ENCODE data around the gene USP9X. TPM values are rescaled to one million over a fixed set of nuclear protein-coding genes. Genes with fewer than 3 reads are reported as not detected.

The USP9X gene
- total RNA-seq, 5 donors from 2014 or later (not counting 1 experiment from before 2014, with no cell fraction given), result 51.7 to 84.2 (median 62.7) TPM

GRCh38 chrX:41257801-41258200 lies 172.6 kb downstream of the USP9X start:
- no CpG with 5 or more reads among the region's 7 CpGs for WGBS (ENCODE audit: insufficient coverage)
- H3K4me1 Mint-ChIP-seq, result peaks cover 6 to 7% (median 7%) of the 10 kb centered on the region in 3 donors
- ChIA-PET POLR2A (no interaction called here), CTCF (no interaction called here)
- Histone ChIP-seq H3K4me1 (ENCODE audit: control insufficient read depth in 1 of 2, extremely low read depth in 1 of 2, insufficient read depth in 2 of 2, low read length in 2 of 2) (peaks cover 1 to 12% of the 10 kb centered on the region in 2 experiments), H3K36me3 (ENCODE audit: control insufficient read depth in 2 of 2, extremely low read depth in 1 of 2, insufficient read depth in 1 of 2, low read length in 1 of 2) (no peaks in the 10 kb centered on the region), H3K27ac (ENCODE audit: low read length) (no peak overlapping the region), H3K9me3 (no peaks in the 10 kb centered on the region), H3K27me3 (replicated peaks in 1 of 2; ENCODE audit: control insufficient read depth in 2 of 2, extremely low read depth in 1 of 2, insufficient read depth in 2 of 2, low read length in 1 of 2) (peaks cover 0 to 8% of the 10 kb centered on the region in 2 experiments), H3K4me3 (ENCODE audit: control insufficient read depth in 1 of 2, extremely low read depth in 1 of 2, low read length in 1 of 2) (no peak overlapping the region)
- DNase-seq (no peak), ATAC-seq (replicated peaks in 1 of 4) (no peak)
- no peak overlapping the region for H3K27ac Mint-ChIP-seq
- no peaks in the 10 kb centered on the region for H3K9me3 Mint-ChIP-seq
- peaks cover 0 to 20% of the 10 kb centered on the region in 2 donors for H3K27me3 Mint-ChIP-seq
- H3K4me3 Mint-ChIP-seq, result no peak overlapping the region
- no peaks in the 10 kb centered on the region for H3K36me3 Mint-ChIP-seq

DNA sequence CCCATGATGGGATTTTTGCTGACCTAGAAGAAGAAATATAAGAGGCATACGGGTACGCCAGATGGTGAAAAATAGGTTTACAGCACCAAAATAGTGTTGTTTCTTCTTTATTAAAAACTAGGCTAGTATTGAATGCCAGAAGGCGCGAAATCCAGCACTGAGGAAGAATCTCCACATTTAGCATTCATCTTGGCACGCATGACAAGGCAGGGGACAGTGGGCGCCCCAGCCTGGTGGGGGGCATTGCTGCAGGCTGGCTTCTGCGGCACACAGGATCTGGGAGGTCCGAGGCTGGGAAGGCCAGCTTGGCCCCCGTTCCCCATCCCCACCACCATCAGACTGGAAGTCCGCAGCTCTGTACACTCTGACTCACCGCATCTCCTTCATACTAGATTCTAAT lies 173.0 kb downstream of the USP9X start:
- Mint-ChIP-seq H3K4me1 (peaks cover 4 to 6% (median 5%) of the 10 kb centered on the region in 3 donors), H3K36me3 (no peaks in the 10 kb centered on the region), H3K27ac (no peak overlapping the region), H3K4me3 (no peak overlapping the region), H3K27me3 (peaks cover 0 to 20% of the 10 kb centered on the region in 2 donors), H3K9me3 (no peaks in the 10 kb centered on the region)
- ATAC-seq (replicated peaks in 1 of 4) (no peak), DNase-seq (no peak)
- peaks cover 0 to 4% of the 10 kb centered on the region in 2 experiments for H3K27me3 ChIP-seq (replicated peaks in 1 of 2; ENCODE audit: control insufficient read depth in 2 of 2, extremely low read depth in 1 of 2, insufficient read depth in 2 of 2, low read length in 1 of 2)
- ChIA-PET CTCF (no interaction called here), POLR2A (interaction anchor here in 1 of 2 donors (0.6 kb wide), 1 partner anchor 72 kb away, joined by 4 read pairs; no protein-coding TSS in a partner anchor)
- H3K4me3 ChIP-seq (ENCODE audit: control insufficient read depth in 1 of 2, extremely low read depth in 1 of 2, low read length in 1 of 2), result no peak overlapping the region
- no peaks in the 10 kb centered on the region for H3K36me3 ChIP-seq (ENCODE audit: control insufficient read depth in 2 of 2, extremely low read depth in 1 of 2, insufficient read depth in 1 of 2, low read length in 1 of 2)
- no peak overlapping the region for H3K27ac ChIP-seq (ENCODE audit: low read length)
- WGBS (ENCODE audit: insufficient coverage), result no CpG with 5 or more reads among the region's 11 CpGs
- no peaks in the 10 kb centered on the region for H3K9me3 ChIP-seq
- peaks cover 0 to 7% of the 10 kb centered on the region in 2 experiments for H3K4me1 ChIP-seq (ENCODE audit: control insufficient read depth in 1 of 2, extremely low read depth in 1 of 2, insufficient read depth in 2 of 2, low read length in 2 of 2)

- H3K9me3 Mint-ChIP-seq, result no peaks in the 10 kb centered on the region
These were observed 173.6 kb downstream of the USP9X start for GRCh38 chrX:41258871-41259270.

DNA sequence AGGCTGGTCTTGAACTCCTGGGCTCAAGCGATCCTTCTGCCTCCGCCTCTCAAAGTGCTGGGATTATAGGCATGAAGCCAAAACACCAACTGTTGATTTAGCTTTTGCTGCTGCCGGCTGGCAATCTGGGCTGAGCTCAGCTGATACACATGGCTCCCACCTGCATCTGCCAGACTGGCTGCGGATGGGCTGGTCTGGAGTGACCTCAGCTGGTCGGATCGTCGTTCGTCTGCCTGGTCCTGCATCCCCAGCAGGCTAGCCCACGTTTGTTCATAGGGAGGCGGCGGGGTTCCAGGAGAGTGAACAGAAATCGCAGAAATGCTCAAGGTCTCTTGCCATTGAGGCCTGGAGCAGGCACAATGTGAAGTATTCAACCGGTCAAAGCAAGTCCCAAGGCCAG lies 174.3 kb downstream of the USP9X start:
- H3K27ac Mint-ChIP-seq, result no peak overlapping the region
- no peak for ATAC-seq (replicated peaks in 1 of 4)
- H3K4me3 Mint-ChIP-seq, result no peak overlapping the region
- Histone ChIP-seq H3K27me3 (replicated peaks in 1 of 2; ENCODE audit: control insufficient read depth in 2 of 2, extremely low read depth in 1 of 2, insufficient read depth in 2 of 2, low read length in 1 of 2) (no peaks in the 10 kb centered on the region), H3K4me3 (ENCODE audit: control insufficient read depth in 1 of 2, extremely low read depth in 1 of 2, low read length in 1 of 2) (no peak overlapping the region), H3K36me3 (ENCODE audit: control insufficient read depth in 2 of 2, extremely low read depth in 1 of 2, insufficient read depth in 1 of 2, low read length in 1 of 2) (no peaks in the 10 kb centered on the region), H3K4me1 (ENCODE audit: control insufficient read depth in 1 of 2, extremely low read depth in 1 of 2, insufficient read depth in 2 of 2, low read length in 2 of 2) (no peaks in the 10 kb centered on the region), H3K27ac (ENCODE audit: low read length) (no peak overlapping the region), H3K9me3 (no peaks in the 10 kb centered on the region)
- CTCF ChIA-PET, result no interaction called here
- H3K27me3 Mint-ChIP-seq, result peaks cover 0 to 20% of the 10 kb centered on the region in 2 donors
- WGBS (ENCODE audit: insufficient coverage), result 93% methylated on average over 10 of the region's 13 CpGs
- DNase-seq, result no peak
- H3K36me3 Mint-ChIP-seq, result no peaks in the 10 kb centered on the region
- H3K9me3 Mint-ChIP-seq, result no peaks in the 10 kb centered on the region
- H3K4me1 Mint-ChIP-seq, result no peaks in the 10 kb centered on the region
- POLR2A ChIA-PET, result no interaction called here

More at GRCh38 chrX:41258871-41259270, 173.6 kb downstream of the USP9X start:
- Mint-ChIP-seq H3K4me1 (no peaks in the 10 kb centered on the region), H3K36me3 (no peaks in the 10 kb centered on the region), H3K27ac (no peak overlapping the region), H3K27me3 (peaks cover 0 to 20% of the 10 kb centered on the region in 2 donors), H3K4me3 (no peak overlapping the region)
- Histone ChIP-seq H3K27ac (ENCODE audit: low read length) (no peak overlapping the region), H3K27me3 (replicated peaks in 1 of 2; ENCODE audit: control insufficient read depth in 2 of 2, extremely low read depth in 1 of 2, insufficient read depth in 2 of 2, low read length in 1 of 2) (no peaks in the 10 kb centered on the region), H3K4me1 (ENCODE audit: control insufficient read depth in 1 of 2, extremely low read depth in 1 of 2, insufficient read depth in 2 of 2, low read length in 2 of 2) (peaks cover 0 to 4% of the 10 kb centered on the region in 2 experiments), H3K4me3 (ENCODE audit: control insufficient read depth in 1 of 2, extremely low read depth in 1 of 2, low read length in 1 of 2) (no peak overlapping the region), H3K9me3 (no peaks in the 10 kb centered on the region), H3K36me3 (ENCODE audit: control insufficient read depth in 2 of 2, extremely low read depth in 1 of 2, insufficient read depth in 1 of 2, low read length in 1 of 2) (no peaks in the 10 kb centered on the region)
- ChIA-PET POLR2A (interaction anchor here in 1 of 2 donors (0.6 kb wide), 1 partner anchor 71 kb away, joined by 4 read pairs; no protein-coding TSS in a partner anchor), CTCF (no interaction called here)
- ATAC-seq (replicated peaks in 1 of 4), result no peak
- no CpG with 5 or more reads among the region's 14 CpGs for WGBS (ENCODE audit: insufficient coverage)
- DNase-seq, result no peak

DNA sequence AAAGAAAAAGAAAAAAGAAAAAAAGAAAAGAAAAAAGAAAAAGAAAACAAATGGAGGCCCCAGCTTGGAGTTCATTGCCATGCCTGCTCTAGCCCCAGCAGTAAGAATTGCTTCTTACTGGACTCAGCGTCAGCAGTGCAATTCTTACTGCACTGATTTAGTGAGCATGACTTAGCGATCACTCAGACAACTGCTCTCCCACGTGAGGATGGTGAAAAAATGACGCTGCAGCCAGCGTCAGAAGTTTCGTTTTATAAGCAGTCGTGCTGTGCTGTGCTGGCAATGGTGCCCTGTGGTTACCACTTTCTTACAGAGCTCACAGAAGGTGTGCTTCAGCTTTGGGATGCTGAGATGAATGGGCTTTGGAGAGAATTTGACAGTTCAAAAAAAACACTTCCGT lies 180.4 kb downstream of the USP9X start:
- H3K4me3 Mint-ChIP-seq, result peak overlapping the region; percentile 45 to 58 (median 46)
- peak; percentile 84 to 99 (median 87) for ATAC-seq (replicated peaks in 1 of 4)
- H3K27ac ChIP-seq (ENCODE audit: low read length), result no peak overlapping the region
- no peaks in the 10 kb centered on the region for H3K36me3 Mint-ChIP-seq
- CTCF ChIA-PET, result no interaction called here
- peaks cover 0 to 5% of the 10 kb centered on the region in 2 donors for H3K27me3 Mint-ChIP-seq
- H3K4me1 ChIP-seq (ENCODE audit: control insufficient read depth in 1 of 2, extremely low read depth in 1 of 2, insufficient read depth in 2 of 2, low read length in 2 of 2), result peaks cover 0 to 10% of the 10 kb centered on the region in 2 experiments
- H3K36me3 ChIP-seq (ENCODE audit: control insufficient read depth in 2 of 2, extremely low read depth in 1 of 2, insufficient read depth in 1 of 2, low read length in 1 of 2), result no peaks in the 10 kb centered on the region
- H3K4me1 Mint-ChIP-seq, result peaks cover 0 to 9% (median 7%) of the 10 kb centered on the region in 3 donors
- no peaks in the 10 kb centered on the region for H3K9me3 Mint-ChIP-seq
- H3K9me3 ChIP-seq, result no peaks in the 10 kb centered on the region
- no CpG with 5 or more reads among the region's 8 CpGs for WGBS (ENCODE audit: insufficient coverage)
- H3K27ac Mint-ChIP-seq, result no peak overlapping the region
- POLR2A ChIA-PET, result interaction anchor here in 1 of 2 donors (0.7 kb wide), 1 partner anchor 9 kb away, joined by 3 read pairs; no protein-coding TSS in a partner anchor
- no peaks in the 10 kb centered on the region for H3K27me3 ChIP-seq (replicated peaks in 1 of 2; ENCODE audit: control insufficient read depth in 2 of 2, extremely low read depth in 1 of 2, insufficient read depth in 2 of 2, low read length in 1 of 2)
- H3K4me3 ChIP-seq (ENCODE audit: control insufficient read depth in 1 of 2, extremely low read depth in 1 of 2, low read length in 1 of 2), result peak overlapping the region; percentile 28 to 33
- peak in 32 of 35 experiments; percentile 16 to 76 (median 42) for DNase-seq

DNA sequence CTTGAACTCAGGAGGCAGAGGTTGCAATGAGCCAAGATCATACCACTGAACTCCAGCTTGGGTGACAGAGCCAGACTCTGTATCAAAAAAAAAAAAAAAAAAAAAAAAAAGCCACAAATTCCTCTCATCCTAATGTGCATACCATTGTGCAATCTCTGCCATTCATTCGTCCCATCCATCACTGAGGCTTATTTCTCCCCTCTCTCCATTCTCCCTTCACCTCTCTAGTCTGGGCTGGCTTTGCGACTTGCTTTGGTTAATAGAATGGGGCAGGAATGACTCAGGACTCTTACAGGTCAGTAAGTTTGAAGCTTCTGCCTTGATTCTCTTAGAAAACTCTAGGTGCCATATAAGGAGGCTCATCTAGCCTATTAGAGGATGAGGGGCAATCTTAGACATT lies 188.4 kb downstream of the USP9X start:
- no peak for DNase-seq
- no CpG with 5 or more reads among the region's 2 CpGs for WGBS (ENCODE audit: insufficient coverage)
- no peak overlapping the region for H3K4me3 Mint-ChIP-seq
- ChIA-PET POLR2A (interaction anchor here in 1 of 2 donors (0.6 kb wide), 1 partner anchor 55 kb away, joined by 5 read pairs; no protein-coding TSS in a partner anchor), CTCF (interaction anchor here in 1 of 2 donors (0.7 kb wide), 1 partner anchor 37 kb away, joined by 4 read pairs; no protein-coding TSS in a partner anchor)
- H3K36me3 Mint-ChIP-seq, result no peaks in the 10 kb centered on the region
- ATAC-seq (replicated peaks in 1 of 4), result no peak
- H3K9me3 Mint-ChIP-seq, result no peaks in the 10 kb centered on the region
- no peaks in the 10 kb centered on the region for H3K27me3 ChIP-seq (replicated peaks in 1 of 2; ENCODE audit: control insufficient read depth in 2 of 2, extremely low read depth in 1 of 2, insufficient read depth in 2 of 2, low read length in 1 of 2)
- H3K9me3 ChIP-seq, result no peaks in the 10 kb centered on the region
- no peak overlapping the region for H3K27ac ChIP-seq (ENCODE audit: low read length)
- H3K4me3 ChIP-seq (ENCODE audit: control insufficient read depth in 1 of 2, extremely low read depth in 1 of 2, low read length in 1 of 2), result no peak overlapping the region
- no peak overlapping the region for H3K27ac Mint-ChIP-seq
- H3K4me1 Mint-ChIP-seq, result peaks cover 13 to 17% (median 16%) of the 10 kb centered on the region in 3 donors
- H3K36me3 ChIP-seq (ENCODE audit: control insufficient read depth in 2 of 2, extremely low read depth in 1 of 2, insufficient read depth in 1 of 2, low read length in 1 of 2), result no peaks in the 10 kb centered on the region
- peaks cover 0 to 4% of the 10 kb centered on the region in 2 donors for H3K27me3 Mint-ChIP-seq
- peaks cover 4 to 14% of the 10 kb centered on the region in 2 experiments for H3K4me1 ChIP-seq (ENCODE audit: control insufficient read depth in 1 of 2, extremely low read depth in 1 of 2, insufficient read depth in 2 of 2, low read length in 2 of 2)

All from T-cell (primary cell).